Activated naive CD8-positive, alpha-beta T cell treated with anti-CD3 and anti-CD28 coated beads for 36 hours (primary cell): ENCODE results near the gene HOXB3. TPM values are rescaled to one million over a fixed set of nuclear protein-coding genes. Genes with fewer than 3 reads are reported as not detected.

Source experiments
- DNase-seq: peaks from one replicate; pipeline ENCODE4 v3.0.0; 2021
- H3K27ac Mint-ChIP-seq: one replicate; pipeline ENCODE4 v1.8.0; 2022; ENCODE audit warnings: mild to moderate bottlenecking, moderate library complexity, mixed read lengths
- H3K27me3 Mint-ChIP-seq: one replicate; pipeline ENCODE4 v1.8.0; 2022; ENCODE audit warnings: mild to moderate bottlenecking, mixed read lengths
- H3K36me3 Mint-ChIP-seq: one replicate; pipeline ENCODE4 v1.8.0; 2021; ENCODE audit warnings: mild to moderate bottlenecking, mixed read lengths
- H3K4me1 Mint-ChIP-seq: one replicate; pipeline ENCODE4 v1.8.0; 2021; ENCODE audit warnings: mixed read lengths
- H3K4me3 Mint-ChIP-seq: one replicate; pipeline ENCODE4 v1.8.0; 2022; ENCODE audit warnings: mild to moderate bottlenecking, moderate library complexity, mixed read lengths
- H3K9me3 Mint-ChIP-seq: one replicate; pipeline ENCODE4 v1.8.0; 2022; ENCODE audit warnings: mixed read lengths
- total RNA-seq, 2 experiments: library from RNA; stranded (reverse); gene quantifications; one replicate each; pipeline ENCODE4 v1.2.3, GENCODE V29; 2021

The HOXB3 gene
- 1 to 10 TPM; 1.4 to 2.0 TPM for total RNA-seq

DNA sequence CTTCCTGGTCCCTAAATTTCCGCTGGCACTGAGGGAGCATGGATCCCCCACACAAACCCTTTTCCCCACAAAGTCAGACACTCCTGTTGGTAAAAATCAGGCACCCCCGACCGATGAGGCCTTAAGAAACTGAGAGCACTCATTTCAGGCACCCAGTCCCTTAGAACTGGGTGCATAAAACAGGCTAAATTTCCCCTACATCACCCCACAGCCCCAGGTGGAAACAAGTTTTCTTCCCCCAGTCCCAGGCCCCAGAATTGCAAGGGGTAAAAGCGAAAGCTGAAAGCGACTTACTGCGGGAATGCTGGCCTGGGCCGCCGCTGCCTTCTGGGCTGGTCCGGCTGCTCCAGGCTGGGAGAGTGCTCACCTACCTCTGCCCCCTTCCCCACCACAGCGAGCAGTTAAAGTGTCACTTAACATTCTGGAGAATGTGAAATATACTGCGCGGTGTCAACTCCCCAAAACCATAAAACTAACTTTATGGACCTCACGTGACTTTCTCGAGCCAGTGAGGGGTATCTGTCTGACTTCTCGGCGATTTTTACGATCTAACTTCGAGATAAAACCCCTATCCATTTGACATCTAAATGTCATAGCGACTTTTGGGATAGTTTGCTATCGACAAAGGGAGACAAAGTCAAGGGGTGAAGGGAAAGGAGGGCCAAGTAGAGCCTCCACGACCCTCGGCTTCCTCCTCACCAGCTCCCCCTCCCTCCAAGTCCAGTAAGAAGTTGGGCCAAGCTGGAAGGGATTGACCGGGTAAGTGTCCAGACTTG is at the start of gene HOXB3:
TSS of gene HOXB3 (minus strand) at position 411 of the 776 bp plus-strand sequence. CDS start 37,767 bp downstream, outside the sequence.
- Mint-ChIP-seq H3K9me3 (no peaks in the 10 kb centered on the region), H3K4me3 (no peak within 1 kb of the TSS), H3K36me3 (peaks cover 2% of the 10 kb centered on the region), H3K27me3 (peaks cover 98% of the 10 kb centered on the region), H3K27ac (no peak within 1 kb of the TSS), H3K4me1 (peaks cover 35% of the 10 kb centered on the region)
- no peak for DNase-seq

DNA sequence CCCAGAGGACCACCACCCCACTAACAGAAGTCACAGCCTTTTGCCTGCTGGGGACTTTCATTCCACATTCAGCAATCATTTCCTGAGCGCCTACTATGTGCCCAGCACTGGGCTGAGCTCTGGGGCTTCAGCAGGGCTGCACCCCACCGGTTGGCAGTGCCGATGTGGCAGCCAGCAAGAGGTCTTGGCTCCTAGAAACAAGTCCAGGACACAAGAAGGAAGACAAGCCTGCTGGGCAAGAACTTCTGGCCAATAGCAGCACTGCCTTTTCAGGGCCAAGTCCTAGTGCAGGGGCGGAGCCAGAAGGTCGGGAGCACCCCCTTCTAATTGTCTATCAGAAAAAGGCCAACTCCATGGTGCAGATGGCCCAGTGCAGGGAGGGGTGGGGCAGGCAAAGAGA is 49.1 kb upstream of the HOXB3 start:
- Mint-ChIP-seq H3K9me3 (no peaks in the 10 kb centered on the region), H3K4me3 (no peak overlapping the region), H3K4me1 (peaks cover 14% of the 10 kb centered on the region), H3K36me3 (no peaks in the 10 kb centered on the region), H3K27me3 (peaks cover 97% of the 10 kb centered on the region), H3K27ac (no peak overlapping the region)
- no peak for DNase-seq

DNA sequence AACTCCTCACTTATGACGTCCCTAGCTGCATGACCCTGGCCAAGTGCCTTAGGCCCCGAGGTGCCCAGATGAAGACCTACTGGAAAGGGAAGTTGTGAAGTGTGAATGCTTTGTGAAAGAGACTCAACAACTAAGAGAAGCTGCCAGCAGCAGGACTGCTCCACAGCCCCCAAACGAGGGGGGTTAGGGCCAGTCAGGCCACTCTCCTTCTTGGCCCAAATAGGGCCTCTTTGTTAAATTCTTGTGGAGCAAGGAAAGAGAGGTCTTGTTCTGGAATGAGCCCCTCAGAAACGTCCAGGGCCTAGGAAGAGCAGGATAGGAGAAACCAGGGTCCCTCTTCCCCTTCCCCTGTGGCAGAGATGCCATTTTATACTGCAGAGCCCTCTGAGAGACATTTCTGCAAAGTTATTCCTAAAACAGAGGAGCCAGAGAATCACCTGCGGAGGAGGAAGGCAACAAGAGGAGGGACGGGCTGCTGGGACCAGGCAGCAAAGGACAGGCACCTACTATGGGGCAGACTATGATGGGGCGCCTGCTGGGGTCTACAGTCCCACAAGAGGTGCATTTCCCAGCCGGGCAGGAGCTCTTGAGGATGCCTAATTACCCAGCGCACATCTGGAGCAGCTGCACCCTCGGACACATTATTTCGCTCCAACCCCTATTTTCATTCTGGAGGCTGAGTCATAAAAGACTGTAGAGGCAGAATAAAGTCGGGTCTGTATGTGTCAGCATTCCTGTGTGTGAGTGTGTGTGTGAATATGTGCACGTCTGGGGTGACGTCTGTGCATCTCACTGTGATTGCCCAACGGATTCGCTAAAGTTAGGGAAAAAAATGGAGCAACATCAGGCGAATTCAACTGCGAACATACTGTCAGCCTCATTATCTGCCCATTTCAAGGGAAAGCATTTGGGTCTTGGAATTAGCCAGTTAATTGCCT is 47.6 kb upstream of the HOXB3 start:
- no peak for DNase-seq
- H3K4me1 Mint-ChIP-seq = peaks cover 17% of the 10 kb centered on the region
- H3K36me3 Mint-ChIP-seq = no peaks in the 10 kb centered on the region
- H3K4me3 Mint-ChIP-seq = no peak overlapping the region
- no peaks in the 10 kb centered on the region for H3K9me3 Mint-ChIP-seq
- H3K27ac Mint-ChIP-seq = no peak overlapping the region
- H3K27me3 Mint-ChIP-seq = peaks cover 95% of the 10 kb centered on the region

DNA sequence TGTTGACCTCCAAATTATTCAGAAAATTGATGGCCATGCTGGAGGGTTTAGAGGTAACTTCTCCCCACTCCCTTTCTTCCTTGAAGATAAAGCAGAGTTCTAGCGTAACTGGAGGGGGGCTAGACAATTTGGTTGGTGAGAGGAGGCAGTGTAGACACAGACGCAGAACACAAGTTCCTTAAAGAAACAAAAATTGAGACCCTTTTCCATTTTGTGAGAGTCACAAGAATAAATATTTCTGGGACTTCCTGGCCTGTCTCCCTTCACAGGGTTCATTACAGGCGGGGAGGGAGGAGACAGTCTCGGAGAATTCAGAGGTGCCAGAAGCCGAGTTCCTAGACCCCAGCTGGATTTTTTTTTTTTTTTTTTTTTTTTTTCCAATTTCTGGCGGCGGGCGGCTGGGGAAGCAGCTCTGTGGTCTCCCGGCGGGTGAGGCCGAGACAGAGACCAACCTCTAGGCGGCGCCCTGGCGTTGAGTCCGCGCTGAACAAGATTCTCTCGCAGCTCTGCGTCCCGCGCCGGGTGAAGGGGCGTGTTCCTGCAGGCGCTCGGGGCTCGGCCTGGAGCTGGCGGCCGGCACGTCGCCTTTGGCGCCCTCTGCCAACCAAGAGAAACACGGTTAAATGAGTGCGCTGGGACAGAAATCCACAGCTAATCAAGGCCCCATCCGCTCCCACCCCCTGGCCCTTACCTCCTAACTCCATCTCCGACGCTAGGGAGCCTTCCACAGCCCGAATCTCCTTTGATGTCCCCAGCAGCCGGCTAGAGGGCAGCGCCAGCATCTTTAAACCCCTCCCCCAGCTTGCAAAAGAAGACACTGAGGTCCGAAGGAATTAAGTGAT is 46.4 kb upstream of the HOXB3 start:
- DNase-seq = peak; percentile 86
- Mint-ChIP-seq H3K4me1 (peaks cover 15% of the 10 kb centered on the region), H3K27ac (no peak overlapping the region), H3K36me3 (no peaks in the 10 kb centered on the region), H3K9me3 (no peaks in the 10 kb centered on the region), H3K27me3 (peaks cover 95% of the 10 kb centered on the region), H3K4me3 (no peak overlapping the region)

DNA sequence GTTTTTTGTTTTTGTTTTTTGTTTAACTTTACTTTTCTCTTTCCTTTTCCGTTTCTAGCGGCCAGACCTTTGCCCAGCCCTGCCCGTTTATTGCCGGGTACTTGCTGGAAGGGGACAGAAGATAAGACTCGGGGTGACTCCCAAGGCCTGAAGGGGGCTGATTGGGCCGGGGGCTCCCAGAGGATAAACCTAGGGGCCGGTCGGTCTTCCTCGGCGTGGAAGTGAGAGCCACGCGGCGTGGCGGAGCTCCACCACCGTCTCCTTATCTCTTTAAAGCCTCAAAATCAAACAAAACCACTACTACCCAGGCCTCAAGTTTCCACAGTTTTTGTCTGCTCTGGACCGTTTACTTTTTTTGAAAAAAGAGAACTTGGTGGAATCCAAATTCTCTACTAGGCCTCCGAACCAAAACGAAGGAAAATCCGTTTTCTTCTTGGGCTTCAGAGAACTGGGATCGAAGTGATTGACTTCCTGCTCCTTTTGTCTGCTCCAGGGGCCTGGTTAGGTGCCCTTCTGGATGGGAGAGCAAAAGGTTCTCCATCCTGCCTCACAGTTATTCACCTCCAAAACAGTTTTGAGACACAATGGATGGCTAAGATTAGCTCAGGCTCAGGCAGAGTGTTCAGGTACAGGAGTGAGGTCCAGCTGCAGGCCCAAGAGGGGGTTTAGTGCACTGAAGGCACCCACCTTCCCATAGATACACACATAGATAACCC is 44.6 kb upstream of the HOXB3 start:
- H3K36me3 Mint-ChIP-seq = no peaks in the 10 kb centered on the region
- no peak for DNase-seq
- peaks cover 98% of the 10 kb centered on the region for H3K27me3 Mint-ChIP-seq
- H3K4me3 Mint-ChIP-seq = peak overlapping the region; percentile 70
- no peaks in the 10 kb centered on the region for H3K9me3 Mint-ChIP-seq
- H3K27ac Mint-ChIP-seq = no peak overlapping the region
- peaks cover 15% of the 10 kb centered on the region for H3K4me1 Mint-ChIP-seq

DNA sequence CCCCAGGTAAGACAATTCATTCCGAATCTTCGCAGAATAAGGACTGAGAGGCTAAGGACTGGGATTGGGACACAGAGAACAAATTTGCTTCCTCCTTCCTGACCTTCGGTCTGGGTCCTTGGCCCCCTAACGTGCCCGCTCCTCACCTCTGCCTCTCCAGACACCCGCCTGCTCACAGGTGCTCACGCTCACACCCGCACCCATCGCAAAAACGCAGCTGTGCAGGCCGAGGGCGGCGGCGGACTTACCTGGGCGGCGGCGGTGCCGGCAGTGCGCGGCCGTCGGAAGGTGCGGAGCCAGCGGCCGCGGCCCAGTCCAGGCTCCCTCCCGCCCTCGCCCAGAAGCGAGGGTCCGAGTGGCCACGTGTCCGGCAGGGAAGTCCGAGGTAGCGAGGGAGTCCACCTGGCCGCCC is 43.2 kb upstream of the HOXB3 start:
- Mint-ChIP-seq H3K9me3 (no peaks in the 10 kb centered on the region), H3K36me3 (no peaks in the 10 kb centered on the region), H3K27me3 (peaks cover 98% of the 10 kb centered on the region), H3K4me3 (no peak overlapping the region), H3K4me1 (peaks cover 15% of the 10 kb centered on the region), H3K27ac (no peak overlapping the region)
- no peak for DNase-seq

DNA sequence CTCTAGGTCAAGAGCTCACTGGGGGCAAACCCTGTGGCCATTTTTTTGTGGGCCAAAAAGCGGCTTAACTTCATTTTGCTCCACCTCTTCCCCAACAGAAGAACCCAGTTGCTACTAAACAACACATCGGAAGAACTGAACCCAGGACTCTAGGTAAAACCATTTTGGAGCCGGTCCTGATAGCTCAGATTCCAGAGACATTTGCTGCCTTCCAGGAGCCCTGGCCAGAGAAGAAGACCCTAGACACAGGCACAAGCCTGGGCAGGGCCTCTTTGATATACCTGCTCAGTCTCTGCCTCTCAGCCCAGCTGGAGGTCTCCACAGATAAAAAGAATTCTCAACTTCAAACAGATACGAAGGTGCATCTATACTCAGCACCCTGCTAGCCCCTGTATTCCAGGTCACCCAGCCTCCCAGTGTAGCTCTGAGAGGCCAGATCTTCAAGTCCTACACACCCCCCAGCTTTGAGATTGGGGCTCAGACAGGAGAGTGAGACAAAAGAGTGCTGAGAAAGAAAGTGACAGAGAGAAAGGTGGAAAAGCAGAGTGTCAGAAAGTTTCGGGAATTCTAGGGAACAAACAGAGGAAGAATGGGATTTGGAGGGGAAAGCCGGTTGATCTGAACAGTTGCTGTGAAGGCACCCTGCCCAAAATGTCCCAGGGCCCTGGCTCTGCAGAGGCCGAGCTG is 42.7 kb upstream of the HOXB3 start:
- DNase-seq = no peak
- Mint-ChIP-seq H3K27ac (no peak overlapping the region), H3K4me1 (peaks cover 15% of the 10 kb centered on the region), H3K36me3 (no peaks in the 10 kb centered on the region), H3K27me3 (peaks cover 98% of the 10 kb centered on the region), H3K4me3 (no peak overlapping the region), H3K9me3 (no peaks in the 10 kb centered on the region)

DNA sequence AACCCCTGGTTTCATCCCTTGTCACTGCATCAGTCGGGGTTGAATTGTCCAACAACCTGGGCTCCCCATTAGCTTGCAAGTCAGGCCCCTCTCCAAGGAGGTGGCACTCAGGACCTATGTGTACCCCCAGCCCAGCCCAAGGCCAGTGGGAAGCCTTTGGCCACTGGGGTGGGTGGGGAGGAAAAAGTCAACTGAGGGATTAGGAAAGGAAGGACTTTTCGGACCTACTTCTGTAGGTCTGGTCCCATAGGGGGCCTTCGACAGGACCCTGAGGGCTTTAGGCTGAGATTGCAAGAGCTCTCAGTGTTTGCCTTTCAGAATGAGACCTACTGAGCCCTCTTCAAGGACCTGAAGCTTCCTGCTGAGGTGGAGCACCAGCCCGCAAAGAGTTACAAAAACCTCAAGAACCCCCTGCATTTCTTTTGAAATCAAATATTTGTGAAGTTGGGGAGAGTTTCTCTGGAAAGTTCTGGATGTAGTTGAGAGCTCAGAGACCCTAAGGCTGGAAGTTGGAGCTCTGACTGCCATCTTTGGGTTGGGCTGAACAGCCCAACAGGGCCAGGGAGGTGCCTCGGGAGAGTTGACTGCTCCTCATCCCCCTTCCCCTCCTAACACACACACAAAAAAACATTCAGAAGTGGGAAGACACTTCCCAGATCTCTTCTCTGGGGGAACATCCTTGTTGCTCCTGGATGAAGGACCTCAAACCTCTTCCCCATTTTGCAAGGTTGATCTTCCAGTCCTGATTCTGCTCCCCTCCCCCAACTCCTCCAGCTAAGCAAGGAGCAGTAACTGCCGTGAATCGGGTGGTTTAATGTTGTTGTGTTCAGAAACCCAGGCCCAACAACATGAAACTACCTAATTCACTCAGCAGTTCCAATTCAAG is 41.9 kb upstream of the HOXB3 start:
- no peak overlapping the region for H3K27ac Mint-ChIP-seq
- DNase-seq = no peak
- no peaks in the 10 kb centered on the region for H3K9me3 Mint-ChIP-seq
- H3K27me3 Mint-ChIP-seq = peaks cover 98% of the 10 kb centered on the region
- H3K4me3 Mint-ChIP-seq = no peak overlapping the region
- peaks cover 17% of the 10 kb centered on the region for H3K4me1 Mint-ChIP-seq
- no peaks in the 10 kb centered on the region for H3K36me3 Mint-ChIP-seq

DNA sequence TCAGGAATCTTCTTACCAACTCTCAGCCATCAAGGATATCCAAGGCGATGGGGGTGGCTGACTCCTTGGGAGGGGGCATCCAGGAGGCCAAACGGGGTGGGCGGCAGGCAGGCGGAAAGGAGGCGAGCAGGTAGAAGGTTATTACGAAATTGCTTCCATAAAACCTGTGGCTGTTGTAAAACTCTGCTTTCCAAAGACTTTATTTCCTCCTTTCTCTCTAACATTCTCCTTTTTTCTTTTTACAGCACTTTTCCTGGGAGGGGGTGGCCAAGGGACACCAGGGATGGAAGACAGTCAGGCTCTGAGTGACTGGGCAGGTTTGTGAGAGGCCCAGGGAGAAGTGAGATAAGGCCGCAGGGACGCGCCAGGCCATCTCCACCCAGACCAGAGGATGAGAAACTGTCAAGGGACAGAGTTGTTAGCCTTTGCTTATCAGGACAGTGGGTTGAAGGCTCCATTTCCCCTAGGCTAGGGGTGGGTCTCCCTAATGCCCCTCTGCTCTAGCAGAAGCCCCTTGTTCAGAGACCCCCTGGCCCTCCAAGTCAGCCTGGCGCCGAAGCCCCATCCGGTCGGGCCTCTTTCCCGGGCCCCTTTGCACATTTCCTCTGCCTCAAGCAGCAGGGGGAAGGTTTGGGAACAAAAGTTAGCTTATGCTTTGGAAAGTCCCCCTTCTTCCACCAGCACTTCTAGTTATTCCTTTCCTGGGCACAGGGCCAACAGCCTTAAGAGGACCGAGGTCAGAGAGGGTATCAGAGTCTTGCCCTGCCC is 41.1 kb upstream of the HOXB3 start:
- H3K9me3 Mint-ChIP-seq = no peaks in the 10 kb centered on the region
- no peak for DNase-seq
- no peak overlapping the region for H3K4me3 Mint-ChIP-seq
- no peaks in the 10 kb centered on the region for H3K36me3 Mint-ChIP-seq
- H3K27me3 Mint-ChIP-seq = peaks cover 98% of the 10 kb centered on the region
- peaks cover 14% of the 10 kb centered on the region for H3K4me1 Mint-ChIP-seq
- H3K27ac Mint-ChIP-seq = no peak overlapping the region

DNA sequence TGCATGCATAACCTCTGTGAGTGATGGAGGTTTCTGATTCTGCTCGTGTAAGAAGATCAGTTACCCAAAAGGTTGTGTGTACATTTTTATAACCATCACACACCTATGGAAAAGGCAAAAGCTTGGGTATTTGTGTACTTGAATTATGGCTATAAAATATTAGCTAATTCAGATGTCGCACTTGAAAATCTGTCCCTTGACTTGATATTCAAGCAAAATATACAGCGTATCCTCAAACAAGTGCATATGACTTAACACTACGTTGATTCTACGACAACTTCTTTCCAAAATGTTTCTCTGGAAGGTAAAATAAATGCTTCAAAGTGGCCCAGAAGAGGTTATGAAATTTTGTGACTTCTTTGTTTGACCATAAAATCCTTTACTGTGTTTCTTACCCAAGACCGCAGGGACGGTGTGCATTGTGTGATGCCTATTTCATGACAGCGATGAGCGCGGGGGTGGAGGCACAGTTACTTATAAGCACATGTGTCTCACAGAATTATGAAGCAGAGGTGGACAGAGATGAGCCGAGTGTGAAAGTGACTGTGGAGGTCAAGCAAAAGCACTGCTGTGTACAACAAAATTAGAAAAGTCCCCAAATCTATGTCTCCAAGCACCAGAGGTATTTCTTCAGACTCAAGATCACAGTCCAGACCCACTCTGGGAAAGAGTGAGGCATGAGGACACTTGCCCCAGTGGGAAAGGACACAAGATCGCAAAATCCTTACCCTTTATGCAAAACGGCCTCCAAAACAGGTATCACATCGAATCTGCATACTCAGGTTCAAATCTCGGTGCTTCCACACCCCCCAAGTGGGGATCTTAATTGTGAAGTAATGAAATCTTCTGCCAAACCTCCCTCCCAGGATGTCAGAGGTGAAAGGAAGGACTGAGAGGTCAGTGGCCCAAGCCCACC is 40.2 kb upstream of the HOXB3 start:
- Mint-ChIP-seq H3K36me3 (no peaks in the 10 kb centered on the region), H3K4me1 (peaks cover 15% of the 10 kb centered on the region), H3K27ac (no peak overlapping the region), H3K9me3 (no peaks in the 10 kb centered on the region), H3K27me3 (peaks cover 96% of the 10 kb centered on the region), H3K4me3 (no peak overlapping the region)
- DNase-seq = no peak

DNA sequence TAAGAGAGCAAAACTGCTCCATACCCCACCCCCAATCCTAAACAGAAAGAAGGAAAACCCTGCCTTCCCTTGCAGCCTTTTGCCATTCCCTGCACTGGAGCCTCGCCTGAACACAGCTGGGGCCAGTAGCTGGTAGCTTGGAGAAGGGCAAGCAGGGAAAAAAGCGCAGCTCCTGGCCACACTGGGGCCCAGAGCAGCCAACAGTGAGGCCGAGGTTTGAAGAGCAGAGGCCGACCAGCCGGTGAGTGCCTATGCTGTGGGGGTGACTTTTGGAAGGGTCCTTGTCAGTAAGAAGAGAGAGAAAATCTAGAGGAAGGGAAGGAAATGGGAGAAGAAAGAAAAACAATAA is 39.3 kb upstream of the HOXB3 start:
- no peak overlapping the region for H3K4me3 Mint-ChIP-seq
- no peaks in the 10 kb centered on the region for H3K36me3 Mint-ChIP-seq
- no peak overlapping the region for H3K27ac Mint-ChIP-seq
- DNase-seq = no peak
- H3K4me1 Mint-ChIP-seq = peaks cover 13% of the 10 kb centered on the region
- peaks cover 91% of the 10 kb centered on the region for H3K27me3 Mint-ChIP-seq
- H3K9me3 Mint-ChIP-seq = no peaks in the 10 kb centered on the region
